Esophagus squamous epithelium (tissue), 5 donors: Measurements from ENCODE around the gene FLYWCH1. TPM values are rescaled to one million over a fixed set of nuclear protein-coding genes. Genes with fewer than 3 reads are reported as not detected.

ENCODE experiments used
- DNase-seq: peaks from one replicate; lab custom pipeline; 2025; lab: John Stamatoyannopoulos, UW
- H3K27ac ChIP-seq, 4 donors: fragments of 200-600 bp; sonication (generic); one replicate each; pipeline ENCODE4 v1.5.1; 2016 to 2019; ENCODE audit warnings: mild to moderate bottlenecking in 1 of 4
- H3K27me3 ChIP-seq, 4 donors: fragments of 200-600 bp; sonication (generic); 1 replicate in 3 of 4; 2 replicates in 1 of 4; pipeline versions ENCODE4 v1.5.1 to v1.6.0; 2017 to 2021; ENCODE audit warnings: antibody characterized with exemption in 1 of 4
- H3K36me3 ChIP-seq, 3 donors: fragments of 200-600 bp; sonication (generic); one replicate each; pipeline ENCODE4 v1.5.1; 2016 to 2019
- H3K4me1 ChIP-seq, 3 donors: fragments of 200-600 bp; sonication (generic); one replicate each; pipeline ENCODE4 v1.5.1; 2017 to 2019
- H3K4me3 ChIP-seq, 4 donors: fragments of 200-600 bp; sonication (generic); 1 replicate in 3 of 4; 2 replicates in 1 of 4; pipeline ENCODE4 v1.5.1; 2016 to 2019; ENCODE audit warnings: mild to moderate bottlenecking in 2 of 4, moderate library complexity in 1 of 4
- H3K9me3 ChIP-seq, 3 donors: fragments of 200-600 bp; sonication (generic); one replicate each; pipeline ENCODE4 v1.5.1; 2016 to 2019
- POLR2A ChIP-seq, 4 donors: fragments of 450-650 bp; IDR thresholded peaks; one replicate each; pipeline ENCODE4 v1.6.1; 2017; ENCODE audit warnings: antibody characterized with exemption in 4 of 4, mild to moderate bottlenecking in 4 of 4, moderate library complexity in 3 of 4
- WGBS, 2 donors: methylation state at CpG; one replicate each; pipeline ENCODE4 v1.1.5; 2018; 5-methylcytosine and 5-hydroxymethylcytosine counted together
- intact Hi-C: fragments of 100-400 bp; cut with DNase I; formaldehyde crosslinking; loops from one replicate; pipeline ENCODE4 v1.15.0; 2022
- total RNA-seq, 4 donors: library from RNA; depleted of rRNA; stranded (reverse); fragments of >200 nt; gene quantifications; one replicate each; pipeline ENCODE4 v1.1.0, GENCODE V29; 2016
- TF ChIP-seq, protein P1 (sequence below), 6 experiments: fragments of 450-650 bp in 4 of 6; fragments of 200-600 bp in 2 of 6; sonication (generic) in 2 of 6; IDR thresholded peaks; one replicate each; pipeline ENCODE4 v1.5.1; 2016 to 2019; ENCODE audit warnings: antibody characterized with exemption in 6 of 6, mild to moderate bottlenecking in 4 of 6, moderate library complexity in 4 of 6
- donor health status: DM: yes; HTN: yes; CAD: no.

Gene FLYWCH1
- total RNA-seq, 4 donors from 2014 or later, result 25.4 to 52.1 (median 27.1) TPM

GRCh38 chr16:2949705-2950352, 38.1 kb downstream of the FLYWCH1 start:
- 86% methylated on average over 18 of the region's 19 CpGs; no CpG with 5 or more reads in 1 of the 2 donors for WGBS, 2 donors
- Histone ChIP-seq H3K36me3 (peaks cover 0 to 42% (median 7%) of the 10 kb centered on the region in 3 donors), H3K27me3 (peaks cover 0 to 13% (median 2%) of the 10 kb centered on the region in 4 donors), H3K4me3 (no peak overlapping the region), H3K9me3 (no peaks in the 10 kb centered on the region), H3K27ac (no peak overlapping the region), H3K4me1 (peaks cover 0 to 13% (median 0%) of the 10 kb centered on the region in 3 donors)
- no peak for DNase-seq
- intact Hi-C loops, result no loop called here
- no peak for TF ChIP-seq POLR2A (IDR thresholded peaks at IDR 0.05)
- TF ChIP-seq, protein P1, sequence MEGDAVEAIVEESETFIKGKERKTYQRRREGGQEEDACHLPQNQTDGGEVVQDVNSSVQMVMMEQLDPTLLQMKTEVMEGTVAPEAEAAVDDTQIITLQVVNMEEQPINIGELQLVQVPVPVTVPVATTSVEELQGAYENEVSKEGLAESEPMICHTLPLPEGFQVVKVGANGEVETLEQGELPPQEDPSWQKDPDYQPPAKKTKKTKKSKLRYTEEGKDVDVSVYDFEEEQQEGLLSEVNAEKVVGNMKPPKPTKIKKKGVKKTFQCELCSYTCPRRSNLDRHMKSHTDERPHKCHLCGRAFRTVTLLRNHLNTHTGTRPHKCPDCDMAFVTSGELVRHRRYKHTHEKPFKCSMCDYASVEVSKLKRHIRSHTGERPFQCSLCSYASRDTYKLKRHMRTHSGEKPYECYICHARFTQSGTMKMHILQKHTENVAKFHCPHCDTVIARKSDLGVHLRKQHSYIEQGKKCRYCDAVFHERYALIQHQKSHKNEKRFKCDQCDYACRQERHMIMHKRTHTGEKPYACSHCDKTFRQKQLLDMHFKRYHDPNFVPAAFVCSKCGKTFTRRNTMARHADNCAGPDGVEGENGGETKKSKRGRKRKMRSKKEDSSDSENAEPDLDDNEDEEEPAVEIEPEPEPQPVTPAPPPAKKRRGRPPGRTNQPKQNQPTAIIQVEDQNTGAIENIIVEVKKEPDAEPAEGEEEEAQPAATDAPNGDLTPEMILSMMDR (IDR thresholded peaks at IDR 0.05), result no peak

DNA sequence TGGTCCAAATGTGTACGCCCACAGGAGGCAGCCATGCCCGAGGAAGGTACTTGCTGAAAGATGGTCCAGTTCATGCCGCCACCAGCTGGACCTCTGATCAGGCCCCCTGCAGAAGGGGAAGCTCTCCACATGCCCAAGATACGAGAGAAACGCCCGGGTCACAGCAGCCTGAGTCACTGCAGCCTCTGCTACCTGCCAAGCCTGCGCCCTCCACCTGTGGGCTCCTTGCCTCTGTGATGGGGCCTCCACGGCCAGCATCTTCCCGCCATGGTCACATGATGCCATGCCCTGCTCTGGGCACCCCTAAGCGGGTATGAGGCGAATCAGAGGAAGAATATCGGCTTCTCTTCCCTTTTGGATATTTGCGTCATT, 38.6 kb downstream of the FLYWCH1 start:
- intact Hi-C loops, result no loop called here
- DNase-seq, result no peak
- H3K27me3 ChIP-seq, result peaks cover 0 to 18% (median 3%) of the 10 kb centered on the region in 4 donors
- 72 to 100% methylated on average over 2 to 9 of the region's 13 CpGs for WGBS, 2 donors
- H3K36me3 ChIP-seq, result peaks cover 0 to 37% (median 7%) of the 10 kb centered on the region in 3 donors
- H3K9me3 ChIP-seq, result no peaks in the 10 kb centered on the region
- TF ChIP-seq, protein P1 (IDR thresholded peaks at IDR 0.05), result no peak
- TF ChIP-seq POLR2A (IDR thresholded peaks at IDR 0.05), result no peak
- H3K27ac ChIP-seq, result no peak overlapping the region
- H3K4me3 ChIP-seq, result no peak overlapping the region
- H3K4me1 ChIP-seq, result peaks cover 0 to 18% (median 0%) of the 10 kb centered on the region in 3 donors

GRCh38 chr16:2950773-2951172, 39.0 kb downstream of the FLYWCH1 start:
- Histone ChIP-seq H3K27ac (no peak overlapping the region), H3K4me3 (no peak overlapping the region), H3K36me3 (peaks cover 0 to 32% (median 7%) of the 10 kb centered on the region in 3 donors), H3K4me1 (peaks cover 0 to 23% (median 0%) of the 10 kb centered on the region in 3 donors), H3K9me3 (no peaks in the 10 kb centered on the region), H3K27me3 (peaks cover 0 to 23% (median 3%) of the 10 kb centered on the region in 4 donors)
- 81% methylated on average over 6 of the region's 16 CpGs; no CpG with 5 or more reads in 1 of the 2 donors for WGBS, 2 donors
- intact Hi-C loops, result no loop called here
- DNase-seq, result no peak
- TF ChIP-seq, protein P1 (IDR thresholded peaks at IDR 0.05), result no peak
- no peak for TF ChIP-seq POLR2A (IDR thresholded peaks at IDR 0.05)

DNA sequence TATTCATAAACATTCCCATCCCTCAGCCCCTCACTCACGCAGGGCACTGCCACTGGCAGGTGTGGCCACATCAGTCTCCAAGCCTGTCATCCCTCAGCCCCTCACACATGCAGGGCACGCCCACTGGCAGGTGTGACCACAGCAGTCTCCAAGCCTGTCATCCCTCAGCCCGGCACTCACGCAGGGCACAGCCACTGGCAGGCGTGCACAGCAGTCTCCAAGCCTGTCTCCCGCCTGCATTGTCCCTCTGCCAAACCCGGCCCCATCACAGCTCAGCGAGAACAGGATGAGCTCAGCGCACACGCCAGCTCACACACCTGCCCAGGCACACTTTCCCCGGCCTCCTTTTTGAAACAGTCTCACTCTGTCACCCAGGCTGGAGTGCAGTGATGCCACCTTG, 40.9 kb downstream of the FLYWCH1 start:
- H3K36me3 ChIP-seq, result peaks cover 0 to 17% (median 7%) of the 10 kb centered on the region in 3 donors
- WGBS, 2 donors, result 20 to 32% methylated on average over 8 to 10 of the region's 11 CpGs
- TF ChIP-seq, protein P1 (IDR thresholded peaks at IDR 0.05), result no peak
- TF ChIP-seq POLR2A (IDR thresholded peaks at IDR 0.05), result no peak
- H3K27ac ChIP-seq, result no peak overlapping the region
- H3K9me3 ChIP-seq, result no peaks in the 10 kb centered on the region
- DNase-seq, result no peak
- intact Hi-C loops, result no loop called here
- peaks cover 0 to 42% (median 6%) of the 10 kb centered on the region in 4 donors for H3K27me3 ChIP-seq
- peaks cover 0 to 28% (median 0%) of the 10 kb centered on the region in 3 donors for H3K4me1 ChIP-seq
- no peak overlapping the region for H3K4me3 ChIP-seq
